HepG2 (cell line): ENCODE results near the gene MYO18A. TPM values are rescaled to one million over a fixed set of nuclear protein-coding genes. Genes with fewer than 3 reads are reported as not detected.

Experiments
- CBFB ChIP-seq: sonication (generic); formaldehyde crosslinking; IDR thresholded peaks from 2 replicates; pipeline ENCODE4 v1.4.0; 2020; ENCODE audit warnings: missing genetic modification reagents
- CBX2 ChIP-seq, 2 experiments: fragments of 200-600 bp in 1 of 2; sonication (generic); formaldehyde crosslinking in 1 of 2; IDR thresholded peaks; 2 replicates each; pipeline versions ENCODE4 v1.7.0 to v1.8.1; 2018 to 2022; ENCODE audit warnings: low read depth in 2 of 2, low read length in 1 of 2, mild to moderate bottlenecking in 1 of 2, missing genetic modification reagents in 1 of 2
- GTF2F1 ChIP-seq: fragments of 150-350 bp; IDR thresholded peaks from 2 replicates; pipeline ENCODE4 v1.6.1; 2014; ENCODE audit warnings: low read length
- MBD4 ChIP-seq: IDR thresholded peaks from 2 replicates; pipeline ENCODE4 v1.6.1; 2012; ENCODE audit warnings: low read length, inconsistent platforms, borderline replicate concordance
- MED8 ChIP-seq: sonication (generic); formaldehyde crosslinking; IDR thresholded peaks from 2 replicates; pipeline ENCODE4 v1.8.1; 2023; ENCODE audit warnings: mild to moderate bottlenecking, missing genetic modification reagents; ENCODE audit not compliant: insufficient replicate concordance
- NBN ChIP-seq: fragments of 450-650 bp; conservative IDR thresholded peaks from 2 replicates; pipeline ENCODE4 v1.6.1; 2017
- PHB2 ChIP-seq: fragments of 450-650 bp; IDR thresholded peaks from 2 replicates; pipeline ENCODE4 v1.6.1; 2018; ENCODE audit not compliant: partially characterized antibody
- RAD21 ChIP-seq: fragments of 450-650 bp; formaldehyde crosslinking; IDR thresholded peaks from 2 replicates; pipeline ENCODE4 v1.5.0; 2020; ENCODE audit warnings: mild to moderate bottlenecking
- SNAPC4 ChIP-seq: sonication (generic); formaldehyde crosslinking; IDR thresholded peaks from 2 replicates; pipeline ENCODE4 v1.4.0; 2020; ENCODE audit warnings: mild to moderate bottlenecking, missing genetic modification reagents
- SP1 ChIP-seq, 2 experiments: fragments of 450-650 bp in 1 of 2; sonication (generic) in 1 of 2; formaldehyde crosslinking in 1 of 2; IDR thresholded peaks; 2 replicates each; pipeline versions ENCODE4 v1.4.0 to v1.6.1; 2016 to 2020; ENCODE audit warnings: missing genetic modification reagents in 1 of 2
- SP4 ChIP-seq: sonication (generic); formaldehyde crosslinking; IDR thresholded peaks from 2 replicates; pipeline ENCODE4 v1.8.1; 2023; ENCODE audit warnings: mild to moderate bottlenecking, missing genetic modification reagents
- TARDBP ChIP-seq: sonication (generic); formaldehyde crosslinking; IDR thresholded peaks from 2 replicates; pipeline ENCODE4 v1.8.0; 2022; ENCODE audit warnings: mild to moderate bottlenecking, missing genetic modification reagents
- TOE1 ChIP-seq: sonication (generic); formaldehyde crosslinking; IDR thresholded peaks from 2 replicates; pipeline ENCODE4 v1.4.0; 2020; ENCODE audit warnings: mild to moderate bottlenecking, missing genetic modification reagents
- TSC22D2 ChIP-seq: sonication (generic); formaldehyde crosslinking; IDR thresholded peaks from 2 replicates; pipeline ENCODE4 v1.5.1; 2020; ENCODE audit warnings: missing genetic modification reagents, mild to moderate bottlenecking, borderline replicate concordance
- XBP1 ChIP-seq: sonication (generic); formaldehyde crosslinking; IDR thresholded peaks from 2 replicates; pipeline ENCODE4 v1.5.0; 2020; ENCODE audit warnings: missing genetic modification reagents
- ZBTB34 ChIP-seq: sonication (generic); formaldehyde crosslinking; IDR thresholded peaks from 2 replicates; pipeline ENCODE4 v1.8.0; 2022; ENCODE audit warnings: mild to moderate bottlenecking, missing genetic modification reagents
- ZBTB7B ChIP-seq: sonication (generic); formaldehyde crosslinking; IDR thresholded peaks from 2 replicates; pipeline ENCODE4 v1.4.0; 2020; ENCODE audit warnings: missing genetic modification reagents
- ZFP82 ChIP-seq: sonication (generic); formaldehyde crosslinking; IDR thresholded peaks from 2 replicates; pipeline ENCODE4 v1.5.1; 2020; ENCODE audit warnings: mild to moderate bottlenecking, missing genetic modification reagents, borderline replicate concordance
- ZFX ChIP-seq: sonication (generic); formaldehyde crosslinking; IDR thresholded peaks from 2 replicates; pipeline ENCODE4 v1.4.0; 2020; ENCODE audit warnings: mild to moderate bottlenecking, low read depth, missing genetic modification reagents, moderate library complexity
- ZNF230 ChIP-seq: sonication (generic); formaldehyde crosslinking; IDR thresholded peaks from 2 replicates; pipeline ENCODE4 v1.4.0; 2020; ENCODE audit warnings: mild to moderate bottlenecking, missing genetic modification reagents
- polyA plus RNA-seq, 8 experiments: library from polyadenylated mRNA; depleted of rRNA in 3 of 8; stranded (reverse) in 7 of 8; unstranded in 1 of 8; fragments of >200 nt; fragmentation: Illumina TruSeq in 4 of 8; extraction: Trizol in 4 of 8; gene quantifications; 2 replicates each; pipeline versions ENCODE4 v1.2.1 to v1.2.3, GENCODE V29; 2011 to 2016; ENCODE audit warnings: low read depth in 4 of 8, missing spikeins in 1 of 8, mixed read lengths in 1 of 8; ENCODE audit not compliant: insufficient read depth in 1 of 8
- total RNA-seq, 5 experiments: library from RNA; depleted of rRNA; stranded (reverse); fragments of >200 nt; fragmentation: Illumina TruSeq; extraction: Trizol; gene quantifications; 2 replicates each; pipeline ENCODE4 v1.2.3, GENCODE V29; 2016; ENCODE audit warnings: low read depth in 1 of 5
- TF ChIP-seq, protein P1 (sequence below): sonication (generic); formaldehyde crosslinking; IDR thresholded peaks from 2 replicates; pipeline ENCODE4 v1.4.0; 2020; ENCODE audit warnings: mild to moderate bottlenecking, missing genetic modification reagents

MYO18A gene
- total and polyA plus RNA-seq, 2 of the 13 experiments (the other 11 are each of a cell fraction or from before 2014, with no cell fraction given) = 16.8 to 24.8 TPM

DNA sequence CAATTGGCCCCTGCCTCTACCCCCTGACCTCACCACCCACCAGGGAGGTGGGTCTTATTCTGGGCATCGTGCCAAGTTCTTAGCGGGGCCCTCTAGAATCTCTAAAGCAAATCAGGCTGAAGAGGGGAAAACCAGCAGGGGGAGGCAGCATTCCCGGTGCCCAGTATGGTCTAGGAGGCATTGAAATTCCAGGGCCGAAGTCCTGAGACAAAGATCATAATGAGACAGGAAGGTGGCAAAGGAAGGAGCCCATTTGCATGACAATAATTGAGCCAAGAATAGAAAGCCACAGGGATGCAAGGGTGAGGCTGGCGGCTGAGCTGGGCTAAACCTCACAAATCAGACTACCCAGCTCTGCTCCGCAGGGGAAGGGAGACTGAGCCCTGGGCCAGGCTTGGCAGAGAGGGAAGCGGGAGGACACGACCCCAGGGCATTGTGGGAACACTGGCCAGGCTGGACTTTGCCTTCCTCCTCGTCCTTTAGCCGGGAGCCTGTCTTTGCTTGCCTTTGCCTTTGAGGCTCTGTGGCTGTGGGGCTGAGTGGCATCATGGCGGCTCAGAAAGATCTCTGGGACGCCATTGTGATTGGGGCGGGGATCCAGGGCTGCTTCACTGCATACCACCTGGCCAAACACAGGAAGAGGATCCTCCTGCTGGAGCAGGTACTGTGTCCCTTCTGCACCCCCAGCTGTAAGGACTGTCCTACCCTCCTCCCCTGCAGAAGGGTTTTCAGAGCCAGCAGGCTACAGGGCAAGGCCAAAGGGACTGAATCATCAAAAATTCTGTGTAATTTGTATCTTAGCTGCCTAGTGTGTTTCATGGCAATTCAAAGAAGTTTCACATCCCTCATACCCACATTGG is 137.3 kb downstream of the MYO18A start, which contains the start of gene PIPOX (continued):
- peak; percentile 98 for TF ChIP-seq SNAPC4 (CRISPR knock-in tag)
- TF ChIP-seq MBD4 = no peak
- TF ChIP-seq TSC22D2 (CRISPR knock-in tag) = no peak
- no peak for TF ChIP-seq RAD21
- TF ChIP-seq CBFB = no peak
- no peak for TF ChIP-seq TOE1 (CRISPR knock-in tag)
- TF ChIP-seq ZFX (CRISPR knock-in tag) = peak; percentile 80
- no peak for TF ChIP-seq SP1 (IDR thresholded peaks at IDR 0.05)
- no peak for TF ChIP-seq SP1 (CRISPR knock-in tag; IDR thresholded peaks at IDR 0.05)
- TF ChIP-seq ZNF230 = peak; percentile 76; the same call in 1 of the 2 replicates
- peak; percentile 26 for TF ChIP-seq MED8 (CRISPR knock-in tag)
- TF ChIP-seq, protein P1, sequence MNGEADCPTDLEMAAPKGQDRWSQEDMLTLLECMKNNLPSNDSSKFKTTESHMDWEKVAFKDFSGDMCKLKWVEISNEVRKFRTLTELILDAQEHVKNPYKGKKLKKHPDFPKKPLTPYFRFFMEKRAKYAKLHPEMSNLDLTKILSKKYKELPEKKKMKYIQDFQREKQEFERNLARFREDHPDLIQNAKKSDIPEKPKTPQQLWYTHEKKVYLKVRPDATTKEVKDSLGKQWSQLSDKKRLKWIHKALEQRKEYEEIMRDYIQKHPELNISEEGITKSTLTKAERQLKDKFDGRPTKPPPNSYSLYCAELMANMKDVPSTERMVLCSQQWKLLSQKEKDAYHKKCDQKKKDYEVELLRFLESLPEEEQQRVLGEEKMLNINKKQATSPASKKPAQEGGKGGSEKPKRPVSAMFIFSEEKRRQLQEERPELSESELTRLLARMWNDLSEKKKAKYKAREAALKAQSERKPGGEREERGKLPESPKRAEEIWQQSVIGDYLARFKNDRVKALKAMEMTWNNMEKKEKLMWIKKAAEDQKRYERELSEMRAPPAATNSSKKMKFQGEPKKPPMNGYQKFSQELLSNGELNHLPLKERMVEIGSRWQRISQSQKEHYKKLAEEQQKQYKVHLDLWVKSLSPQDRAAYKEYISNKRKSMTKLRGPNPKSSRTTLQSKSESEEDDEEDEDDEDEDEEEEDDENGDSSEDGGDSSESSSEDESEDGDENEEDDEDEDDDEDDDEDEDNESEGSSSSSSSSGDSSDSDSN (CRISPR knock-in tag) = peak; percentile 70
- no peak for TF ChIP-seq XBP1 (CRISPR knock-in tag)
- no peak for TF ChIP-seq NBN
- peak; percentile 79 for TF ChIP-seq TARDBP
- 0 out of 2 replicates have a peak, but pooled peaks have one; percentile 29 for TF ChIP-seq ZBTB34 (CRISPR knock-in tag)
- TF ChIP-seq CBX2 (IDR thresholded peaks at IDR 0.05; ENCODE audit: low read depth, low read length) = no peak
- TF ChIP-seq CBX2 (CRISPR knock-in tag; IDR thresholded peaks at IDR 0.05; ENCODE audit: low read depth) = no peak
- no peak for TF ChIP-seq PHB2
- peak; percentile 40; the same call in 1 of the 2 replicates for TF ChIP-seq SP4 (CRISPR knock-in tag)
- no peak; the same call in 1 of the 2 replicates for TF ChIP-seq ZFP82 (CRISPR knock-in tag)
- TF ChIP-seq ZBTB7B (CRISPR knock-in tag) = peak; percentile 68
- 0 out of 2 replicates have a peak, but pooled peaks have one; percentile 43 for TF ChIP-seq GTF2F1
